GM12878 (cell line): ENCODE measurements around the gene EPHB1. TPM values are rescaled to one million over a fixed set of nuclear protein-coding genes. Genes with fewer than 3 reads are reported as not detected.
A peak's percentile ranks its signal among the peaks of the same experiment; 100 is the strongest.

ENCODE experiments used
- BACH1 ChIP-seq: fragments of 450-650 bp; IDR thresholded peaks from 2 replicates; pipeline ENCODE4 v1.6.1; 2017; ENCODE audit warnings: mild to moderate bottlenecking, borderline replicate concordance
- CUX1 ChIP-seq: IDR thresholded peaks from 2 replicates; pipeline ENCODE4 v1.6.1; 2012; ENCODE audit warnings: improper control_type of control experiment, low read depth, low read length; ENCODE audit not compliant: insufficient replicate concordance
- EGR1 ChIP-seq, 2 experiments: IDR thresholded peaks; 1 replicate in 1 of 2; 2 replicates in 1 of 2; pipeline ENCODE4 v1.6.1; 2011 to 2012; ENCODE audit warnings: low read depth in 2 of 2, low read length in 2 of 2, borderline replicate concordance in 1 of 2, mild to moderate bottlenecking in 1 of 2, moderate library complexity in 1 of 2
- KDM1A ChIP-seq: fragments of 200-600 bp; sonication (generic); IDR thresholded peaks from 2 replicates; pipeline ENCODE4 v1.6.1; 2016; ENCODE audit warnings: borderline replicate concordance
- PRDM15 ChIP-seq: fragments of 450-650 bp; formaldehyde crosslinking; IDR thresholded peaks from 2 replicates; pipeline ENCODE4 v1.4.0; 2020; ENCODE audit warnings: mild to moderate bottlenecking, moderate library complexity
- SIN3A ChIP-seq: IDR thresholded peaks from 2 replicates; pipeline ENCODE4 v1.6.1; 2012; ENCODE audit warnings: low read depth, low read length, improper control_type of control experiment
- TCF3 ChIP-seq: IDR thresholded peaks from 2 replicates; pipeline ENCODE4 v1.6.1; 2012; ENCODE audit warnings: low read depth, mild to moderate bottlenecking, low read length, borderline replicate concordance; ENCODE audit not compliant: insufficient read depth
- ZNF622 ChIP-seq: fragments of 450-650 bp; IDR thresholded peaks from 2 replicates; pipeline ENCODE4 v1.6.1; 2017; ENCODE audit warnings: mild to moderate bottlenecking, inconsistent platforms
- polyA plus RNA-seq, 11 experiments: library from polyadenylated mRNA; depleted of rRNA in 4 of 11; unstranded in 6 of 11; stranded (reverse) in 5 of 11; fragments of >200 nt; fragmentation: Nextera tagmentation in 4 of 11; fragmentation: Illumina TruSeq in 1 of 11; extraction: Ambion mirVana in 4 of 11; extraction: Trizol in 1 of 11; gene quantifications; 1 replicate in 1 of 11; 2 replicates in 10 of 11; pipeline versions ENCODE4 v1.2.1 to v1.2.3, GENCODE V29; 2011 to 2016; ENCODE audit warnings: inconsistent platforms in 2 of 11, missing spikeins in 2 of 11, low read depth in 1 of 11
- total RNA-seq, 4 experiments: library from RNA; depleted of rRNA in 3 of 4; stranded (reverse); fragments of >200 nt in 3 of 4; fragmentation: Illumina TruSeq in 1 of 4; extraction: Trizol in 1 of 4; gene quantifications; 2 replicates each; pipeline versions ENCODE4 v1.2.1 to v1.2.3, GENCODE V29; 2013 to 2021
- TF ChIP-seq, protein P1 (sequence below): fragments of 150-350 bp; IDR thresholded peaks from 2 replicates; pipeline ENCODE4 v1.6.1; 2014; ENCODE audit warnings: mild to moderate bottlenecking, low read depth, low read length
- TF ChIP-seq, protein P2 (sequence below): fragments of 450-650 bp; IDR thresholded peaks from 2 replicates; pipeline ENCODE4 v1.6.1; 2018; ENCODE audit warnings: mild to moderate bottlenecking, low read depth, moderate library complexity; ENCODE audit not compliant: partially characterized antibody
- TF ChIP-seq, protein P3 (sequence below): IDR thresholded peaks from 2 replicates; pipeline ENCODE4 v1.6.1; 2011; ENCODE audit warnings: mild to moderate bottlenecking, low read depth, low read length, moderate library complexity; ENCODE audit not compliant: insufficient replicate concordance
- TF ChIP-seq, protein P4 (sequence below): IDR thresholded peaks from 2 replicates; pipeline ENCODE4 v1.6.1; 2012; ENCODE audit warnings: low read depth, low read length, improper control_type of control experiment

The EPHB1 gene
- total and polyA plus RNA-seq, 10 of the 15 experiments (the other 5 are each of a cell fraction or from before 2014, with no cell fraction given) = 0.33 to 23.8 (median 1.2) TPM

GRCh38 chr3:134885877-134886621 is 91.0 kb downstream of the EPHB1 start (continued):
- no peak for TF ChIP-seq CUX1
- TF ChIP-seq, protein P1, sequence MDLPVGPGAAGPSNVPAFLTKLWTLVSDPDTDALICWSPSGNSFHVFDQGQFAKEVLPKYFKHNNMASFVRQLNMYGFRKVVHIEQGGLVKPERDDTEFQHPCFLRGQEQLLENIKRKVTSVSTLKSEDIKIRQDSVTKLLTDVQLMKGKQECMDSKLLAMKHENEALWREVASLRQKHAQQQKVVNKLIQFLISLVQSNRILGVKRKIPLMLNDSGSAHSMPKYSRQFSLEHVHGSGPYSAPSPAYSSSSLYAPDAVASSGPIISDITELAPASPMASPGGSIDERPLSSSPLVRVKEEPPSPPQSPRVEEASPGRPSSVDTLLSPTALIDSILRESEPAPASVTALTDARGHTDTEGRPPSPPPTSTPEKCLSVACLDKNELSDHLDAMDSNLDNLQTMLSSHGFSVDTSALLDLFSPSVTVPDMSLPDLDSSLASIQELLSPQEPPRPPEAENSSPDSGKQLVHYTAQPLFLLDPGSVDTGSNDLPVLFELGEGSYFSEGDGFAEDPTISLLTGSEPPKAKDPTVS = no peak
- TF ChIP-seq TCF3 = no peak
- TF ChIP-seq ZNF622 = no peak
- TF ChIP-seq BACH1 = peak; percentile 87; the same call in 1 of the 2 replicates
- TF ChIP-seq, protein P2, sequence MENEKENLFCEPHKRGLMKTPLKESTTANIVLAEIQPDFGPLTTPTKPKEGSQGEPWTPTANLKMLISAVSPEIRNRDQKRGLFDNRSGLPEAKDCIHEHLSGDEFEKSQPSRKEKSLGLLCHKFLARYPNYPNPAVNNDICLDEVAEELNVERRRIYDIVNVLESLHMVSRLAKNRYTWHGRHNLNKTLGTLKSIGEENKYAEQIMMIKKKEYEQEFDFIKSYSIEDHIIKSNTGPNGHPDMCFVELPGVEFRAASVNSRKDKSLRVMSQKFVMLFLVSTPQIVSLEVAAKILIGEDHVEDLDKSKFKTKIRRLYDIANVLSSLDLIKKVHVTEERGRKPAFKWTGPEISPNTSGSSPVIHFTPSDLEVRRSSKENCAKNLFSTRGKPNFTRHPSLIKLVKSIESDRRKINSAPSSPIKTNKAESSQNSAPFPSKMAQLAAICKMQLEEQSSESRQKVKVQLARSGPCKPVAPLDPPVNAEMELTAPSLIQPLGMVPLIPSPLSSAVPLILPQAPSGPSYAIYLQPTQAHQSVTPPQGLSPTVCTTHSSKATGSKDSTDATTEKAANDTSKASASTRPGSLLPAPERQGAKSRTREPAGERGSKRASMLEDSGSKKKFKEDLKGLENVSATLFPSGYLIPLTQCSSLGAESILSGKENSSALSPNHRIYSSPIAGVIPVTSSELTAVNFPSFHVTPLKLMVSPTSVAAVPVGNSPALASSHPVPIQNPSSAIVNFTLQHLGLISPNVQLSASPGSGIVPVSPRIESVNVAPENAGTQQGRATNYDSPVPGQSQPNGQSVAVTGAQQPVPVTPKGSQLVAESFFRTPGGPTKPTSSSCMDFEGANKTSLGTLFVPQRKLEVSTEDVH = no peak
- no peak for TF ChIP-seq KDM1A
- TF ChIP-seq SIN3A = no peak
- TF ChIP-seq EGR1 (IDR thresholded peaks at IDR 0.05; ENCODE audit: borderline replicate concordance in 1 of 2, low read depth in 2 of 2, low read length in 2 of 2) = no peak
- TF ChIP-seq, protein P3, sequence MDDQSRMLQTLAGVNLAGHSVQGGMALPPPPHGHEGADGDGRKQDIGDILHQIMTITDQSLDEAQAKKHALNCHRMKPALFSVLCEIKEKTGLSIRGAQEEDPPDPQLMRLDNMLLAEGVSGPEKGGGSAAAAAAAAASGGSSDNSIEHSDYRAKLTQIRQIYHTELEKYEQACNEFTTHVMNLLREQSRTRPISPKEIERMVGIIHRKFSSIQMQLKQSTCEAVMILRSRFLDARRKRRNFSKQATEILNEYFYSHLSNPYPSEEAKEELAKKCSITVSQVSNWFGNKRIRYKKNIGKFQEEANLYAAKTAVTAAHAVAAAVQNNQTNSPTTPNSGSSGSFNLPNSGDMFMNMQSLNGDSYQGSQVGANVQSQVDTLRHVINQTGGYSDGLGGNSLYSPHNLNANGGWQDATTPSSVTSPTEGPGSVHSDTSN = no peak
- TF ChIP-seq, protein P4, sequence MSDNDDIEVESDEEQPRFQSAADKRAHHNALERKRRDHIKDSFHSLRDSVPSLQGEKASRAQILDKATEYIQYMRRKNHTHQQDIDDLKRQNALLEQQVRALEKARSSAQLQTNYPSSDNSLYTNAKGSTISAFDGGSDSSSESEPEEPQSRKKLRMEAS = 0 out of 2 replicates have a peak, but pooled peaks have one; percentile 59
- no peak for TF ChIP-seq PRDM15
